ENCODE data around the gene NME9. TPM values are rescaled to one million over a fixed set of nuclear protein-coding genes. Genes with fewer than 3 reads are reported as not detected.

Gene NME9
- total RNA-seq, 1 experiment from 2014 or later = not detected

DNA sequence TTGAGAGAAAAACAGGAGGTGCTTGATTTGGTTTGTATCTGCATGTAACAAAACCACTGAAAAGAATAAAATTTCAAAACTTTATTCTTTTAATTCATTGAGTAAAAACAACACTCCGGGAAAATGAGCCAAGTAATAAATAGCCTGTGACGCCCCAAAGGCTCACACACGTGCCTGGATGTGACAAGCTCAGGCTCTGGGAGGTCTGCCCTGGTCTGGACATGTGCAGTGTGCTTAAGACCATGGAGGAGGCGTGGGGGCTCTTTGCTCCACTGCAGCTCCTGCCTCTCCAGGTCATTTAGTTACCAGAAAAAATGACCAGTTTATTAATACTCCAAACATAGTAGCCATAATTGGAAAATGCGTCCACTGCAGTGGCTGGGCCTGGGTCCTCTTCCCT lies 8.6 kb upstream of the NME9 start:
- DNase-seq (ENCODE audit: extremely low read depth, low read depth) = no peak

DNA sequence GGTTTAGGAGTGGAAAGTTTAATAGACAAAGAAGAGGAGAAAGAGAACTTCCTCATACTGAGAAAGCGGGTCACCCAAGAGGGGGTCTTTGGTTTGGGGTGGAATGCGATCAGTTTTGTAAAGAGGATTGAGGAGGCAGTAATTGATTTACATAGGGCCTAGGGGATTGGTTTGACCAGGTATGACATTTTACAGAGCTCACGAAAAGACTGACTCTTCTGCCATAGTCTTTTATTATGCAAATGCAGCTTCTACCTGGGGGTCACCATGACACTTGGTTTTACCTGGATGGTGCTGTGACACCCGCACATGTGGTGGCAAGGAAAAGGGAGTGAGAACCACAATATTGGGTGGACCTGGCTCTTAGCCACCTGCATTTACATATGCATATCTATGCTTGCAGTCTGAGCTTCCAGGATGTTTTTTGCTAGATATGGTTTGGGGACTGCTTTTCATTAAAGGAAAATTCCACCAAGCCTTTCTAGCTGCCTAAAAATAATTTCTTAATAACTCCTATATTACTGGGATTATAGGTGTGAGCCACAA lies 6.9 kb upstream of the NME9 start:
- no peak for DNase-seq (ENCODE audit: extremely low read depth, low read depth)

DNA sequence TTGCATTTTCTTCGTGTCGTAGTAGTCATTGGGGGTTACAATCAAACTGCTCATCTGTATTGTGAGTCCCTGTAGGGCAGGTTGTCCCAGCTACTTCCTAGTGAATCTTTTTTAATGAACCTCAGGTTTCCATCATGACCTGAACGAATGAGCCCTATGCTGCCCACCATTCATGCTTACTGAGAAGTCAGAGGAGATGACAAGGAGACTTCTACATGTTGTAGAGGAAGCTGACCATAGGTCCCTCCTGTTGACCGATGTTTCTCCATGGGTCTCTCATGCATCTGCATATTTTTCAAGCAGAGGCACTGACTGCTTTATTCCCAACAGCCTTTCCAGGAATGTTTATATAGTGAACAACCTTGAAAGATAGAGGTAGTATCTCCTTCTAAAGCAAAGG lies 5.0 kb upstream of the NME9 start:
- no peak for DNase-seq (ENCODE audit: extremely low read depth, low read depth)

DNA sequence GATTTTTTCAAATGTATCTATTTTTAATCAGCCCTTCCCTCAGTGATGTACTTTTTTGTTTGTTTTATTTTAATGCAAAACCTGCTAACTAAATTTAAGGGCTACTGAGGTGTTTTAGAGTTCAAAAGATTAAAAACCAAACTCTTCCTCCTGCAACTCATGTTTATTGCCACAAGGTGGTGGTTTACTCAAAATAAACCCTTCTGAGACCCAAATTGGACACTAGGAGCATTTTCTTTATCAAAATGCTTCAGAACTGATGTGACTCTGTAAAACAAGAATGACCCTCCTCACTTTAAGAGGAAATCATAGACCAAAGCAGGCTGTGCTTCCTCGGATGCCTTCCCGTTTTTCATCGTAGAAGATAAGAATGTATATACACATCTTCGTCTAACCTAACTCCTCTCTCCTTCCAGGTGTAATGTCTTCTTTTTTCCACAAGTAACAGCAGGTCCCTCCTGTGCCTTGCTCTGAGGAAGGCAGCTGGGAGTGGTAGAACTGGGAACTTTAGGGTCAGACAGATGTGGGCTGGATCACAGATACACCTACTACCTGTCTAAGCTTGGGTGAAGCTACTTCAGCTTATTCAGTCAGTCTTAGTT lies 2.9 kb upstream of the NME9 start:
- DNase-seq (ENCODE audit: extremely low read depth, low read depth) = peak; percentile 19

DNA sequence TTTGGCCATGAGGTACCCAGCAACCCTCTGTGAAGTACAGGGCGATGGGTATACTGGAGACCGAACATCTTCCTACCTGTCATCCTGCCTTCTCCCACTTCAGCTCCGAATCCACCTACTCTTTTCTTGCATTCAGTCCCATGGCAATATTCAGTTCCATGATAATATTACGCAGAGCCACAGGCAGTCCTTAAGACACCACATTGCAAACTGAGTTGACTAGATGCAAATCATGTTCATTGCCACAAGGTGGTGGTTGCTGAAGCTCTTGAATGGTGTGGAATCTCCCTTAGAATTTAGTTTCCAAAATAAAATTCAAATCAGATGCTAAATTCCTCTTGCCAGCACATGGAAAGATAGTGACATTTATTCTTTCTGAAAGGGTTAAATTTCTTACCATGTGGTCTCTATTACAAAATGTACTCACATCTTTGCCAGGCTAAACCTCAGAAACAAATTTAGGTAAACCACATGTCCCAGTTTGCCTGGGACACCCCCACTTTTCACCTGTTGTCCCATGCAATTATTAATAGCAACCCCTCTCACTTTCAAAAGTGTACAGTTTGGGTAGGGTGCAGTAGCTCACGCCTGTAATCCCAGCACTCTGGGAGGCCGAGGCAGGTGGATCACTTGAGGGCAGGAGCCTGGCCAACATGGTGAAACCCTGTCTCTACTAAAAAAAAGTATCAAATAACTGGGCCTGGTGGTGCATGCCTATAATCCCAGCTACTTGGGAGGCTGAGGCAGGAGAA lies 1.7 kb upstream of the NME9 start:
- no peak for DNase-seq (ENCODE audit: extremely low read depth, low read depth)

DNA sequence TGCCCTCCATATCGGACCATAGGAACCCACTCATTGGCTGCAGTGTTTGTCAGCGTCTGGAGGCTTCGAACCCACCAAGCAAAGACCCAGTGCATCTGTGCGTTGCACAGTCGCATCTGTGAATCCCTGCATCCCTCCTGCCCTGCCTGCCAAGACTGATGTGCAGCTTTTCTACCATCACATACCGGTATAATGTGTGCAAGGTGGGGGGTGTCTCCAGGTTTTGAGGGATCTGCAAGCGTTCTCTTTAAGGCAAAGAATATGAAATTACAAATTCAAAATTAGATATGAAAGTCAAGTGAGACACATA lies 288 bp upstream of the NME9 start:
- no peak for DNase-seq (ENCODE audit: extremely low read depth, low read depth)

DNA sequence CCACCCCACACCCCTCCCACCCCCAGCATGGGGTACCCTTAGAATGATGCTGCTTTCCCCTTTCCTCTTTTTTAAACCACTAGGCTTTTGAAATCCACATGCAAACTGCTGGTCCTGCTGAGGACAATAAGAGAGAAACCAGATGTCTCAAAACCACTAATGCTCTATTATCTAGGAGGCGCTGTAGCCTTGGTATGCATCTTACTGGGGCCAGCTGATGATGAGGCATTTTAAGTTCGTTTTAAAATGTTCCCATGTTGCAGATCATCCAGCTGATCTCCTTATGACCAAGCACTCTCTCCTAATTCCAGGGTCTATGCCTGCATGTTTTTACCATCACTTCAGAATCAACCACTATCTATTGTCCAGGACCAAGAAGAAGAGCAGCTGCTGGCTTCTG lies 1.3 kb downstream of the NME9 start:
- no peak for DNase-seq (ENCODE audit: extremely low read depth, low read depth)

- DNase-seq (ENCODE audit: extremely low read depth, low read depth) = no peak
These were observed 1.8 kb downstream of the NME9 start for GRCh38 chr3:138327831-138328230.

DNA sequence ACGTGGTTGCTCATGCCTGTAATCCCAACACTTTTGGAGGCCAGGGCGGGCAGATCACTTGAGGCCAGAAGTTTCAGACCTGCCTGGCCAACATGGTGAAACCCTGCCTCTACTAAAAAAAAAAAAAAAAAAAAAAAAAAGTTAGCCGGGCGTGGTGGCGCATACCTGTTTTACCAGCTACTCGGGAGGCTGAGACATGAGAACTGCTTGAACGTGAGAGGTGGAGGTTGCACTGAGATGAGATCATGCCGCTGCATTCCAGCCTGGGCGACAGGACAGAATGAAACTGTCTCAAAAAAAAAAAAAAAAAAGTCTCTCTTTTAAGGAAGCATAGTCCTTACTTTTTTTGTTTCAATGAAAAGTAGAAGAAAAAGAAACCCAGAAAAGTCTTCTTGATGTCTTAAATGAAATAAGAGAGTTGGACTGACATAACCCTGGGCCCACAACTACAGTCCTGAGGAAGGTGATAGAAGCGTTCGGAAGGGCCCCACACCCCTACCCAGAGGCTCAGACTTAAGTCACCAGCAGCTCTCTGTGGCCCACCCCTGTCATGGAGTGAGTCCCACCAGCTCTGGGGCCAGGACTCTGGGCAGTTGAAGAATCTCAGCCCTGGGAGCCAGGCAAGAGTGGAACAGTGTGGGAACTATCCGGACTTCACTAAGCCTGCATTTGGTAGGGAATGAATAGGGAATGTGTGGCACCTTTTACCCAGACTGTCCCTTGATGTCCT lies 2.6 kb downstream of the NME9 start:
- no peak for DNase-seq (ENCODE audit: extremely low read depth, low read depth)

DNA sequence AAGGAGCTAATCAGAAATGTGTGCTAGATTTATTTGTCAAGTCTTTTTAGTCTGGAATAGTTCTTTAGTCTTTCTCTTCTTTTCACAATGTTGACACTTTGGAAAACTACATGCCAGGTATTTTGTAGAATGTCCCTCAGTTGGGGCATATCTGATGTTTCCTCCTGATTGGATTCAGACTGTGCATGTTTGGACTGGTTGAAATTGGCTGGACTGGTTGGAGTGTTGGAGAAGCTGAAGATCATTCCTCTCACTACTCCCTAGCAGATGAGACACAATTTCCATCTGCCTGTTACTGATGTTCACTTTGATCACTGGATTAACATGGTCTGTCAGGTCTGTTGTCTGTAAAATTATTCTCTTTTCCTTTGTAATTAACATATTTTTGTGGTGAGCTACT lies 3.7 kb downstream of the NME9 start:
- DNase-seq (ENCODE audit: extremely low read depth, low read depth) = no peak

DNA sequence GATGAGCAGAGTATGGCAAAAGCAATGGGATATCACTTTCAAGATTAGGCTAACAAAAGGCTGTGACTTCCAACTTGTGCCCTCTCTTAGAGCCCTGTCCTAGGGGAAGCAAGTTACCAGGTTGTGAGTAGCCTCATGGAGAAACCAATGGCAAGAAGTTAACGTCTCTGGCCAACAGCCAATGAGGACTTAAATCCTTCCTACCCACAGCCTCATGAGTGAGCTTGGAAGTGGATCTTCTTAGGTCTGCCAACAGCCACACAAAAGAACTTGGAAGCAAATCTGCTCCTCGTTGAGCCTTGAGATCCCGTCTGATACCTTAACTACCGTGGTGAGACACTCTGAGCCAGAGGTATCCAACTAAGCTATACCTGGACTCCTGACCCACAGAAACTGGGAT lies 5.7 kb downstream of the NME9 start:
- DNase-seq (ENCODE audit: extremely low read depth, low read depth) = no peak

DNA sequence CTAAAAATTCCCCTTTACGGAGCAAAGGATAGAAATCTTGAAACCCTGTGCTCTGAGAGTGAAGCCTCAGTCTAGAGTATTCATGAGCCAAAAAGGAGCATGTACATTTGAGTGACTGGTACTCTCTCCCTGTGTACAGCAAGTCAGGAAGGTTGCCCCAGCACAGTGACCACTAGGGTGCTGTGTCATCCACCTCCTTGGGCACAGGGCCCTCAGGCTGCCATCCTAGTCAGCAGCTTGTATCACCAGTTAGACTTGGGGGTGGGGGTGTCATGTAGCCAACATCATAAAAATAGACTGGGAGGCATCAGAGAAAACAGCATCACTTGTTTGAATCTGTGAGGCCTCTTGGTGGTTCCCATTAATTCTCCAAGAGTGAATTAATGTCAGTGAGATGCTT lies 12.0 kb downstream of the NME9 start:
- DNase-seq (ENCODE audit: extremely low read depth, low read depth) = no peak

- DNase-seq (ENCODE audit: extremely low read depth, low read depth) = no peak
These were observed 14.9 kb downstream of the NME9 start for GRCh38 chr3:138314751-138315150.

DNA sequence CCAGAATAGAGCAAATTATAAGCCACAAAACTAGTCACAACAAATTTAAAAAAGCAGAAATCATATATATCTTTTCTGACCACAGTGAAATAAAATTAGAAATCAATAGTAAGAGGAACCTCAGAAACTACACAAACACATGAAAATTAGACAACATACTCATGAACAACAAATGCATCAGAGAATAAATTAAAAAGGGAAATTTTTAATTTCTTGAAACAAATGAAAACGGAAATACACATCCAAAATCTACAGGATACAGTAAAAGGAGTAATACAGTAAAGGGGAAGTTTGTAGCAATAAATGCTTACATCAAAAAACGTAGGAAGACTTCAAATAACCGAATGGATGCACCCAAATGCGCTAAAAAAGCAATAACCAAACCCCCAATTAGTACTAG lies 19.2 kb downstream of the NME9 start:
- DNase-seq (ENCODE audit: extremely low read depth, low read depth) = no peak

GRCh38 chr3:138308783-138309182 lies 20.9 kb downstream of the NME9 start:
- no peak for DNase-seq (ENCODE audit: extremely low read depth, low read depth)

DNA sequence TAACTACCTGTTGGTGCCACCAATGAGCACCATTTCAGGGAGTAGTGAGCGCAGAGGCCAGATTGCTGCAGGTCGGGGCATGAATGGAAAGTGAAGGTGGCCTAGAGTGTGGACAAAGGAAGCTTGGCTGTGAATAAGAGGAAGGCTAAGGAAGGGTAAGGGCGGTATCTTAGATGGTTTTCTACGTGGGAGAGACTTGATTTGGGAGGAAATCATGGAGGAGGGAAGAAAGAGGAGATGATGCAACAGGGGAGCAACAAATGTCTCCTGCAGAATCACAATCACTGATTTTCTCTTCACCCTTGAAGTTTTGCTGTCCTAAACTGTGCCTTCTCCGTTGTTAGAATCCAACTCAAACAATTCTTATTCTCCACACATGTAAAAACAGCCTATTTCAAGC lies 21.8 kb downstream of the NME9 start:
- DNase-seq (ENCODE audit: extremely low read depth, low read depth) = no peak

GRCh38 chr3:138303474-138303873 lies 26.2 kb downstream of the NME9 start:
- DNase-seq (ENCODE audit: extremely low read depth, low read depth) = no peak

GRCh38 chr3:138300647-138301046 lies 29.0 kb downstream of the NME9 start:
- no peak for DNase-seq (ENCODE audit: extremely low read depth, low read depth)

GRCh38 chr3:138297876-138298275 lies 31.8 kb downstream of the NME9 start:
- DNase-seq (ENCODE audit: extremely low read depth, low read depth) = no peak

DNA sequence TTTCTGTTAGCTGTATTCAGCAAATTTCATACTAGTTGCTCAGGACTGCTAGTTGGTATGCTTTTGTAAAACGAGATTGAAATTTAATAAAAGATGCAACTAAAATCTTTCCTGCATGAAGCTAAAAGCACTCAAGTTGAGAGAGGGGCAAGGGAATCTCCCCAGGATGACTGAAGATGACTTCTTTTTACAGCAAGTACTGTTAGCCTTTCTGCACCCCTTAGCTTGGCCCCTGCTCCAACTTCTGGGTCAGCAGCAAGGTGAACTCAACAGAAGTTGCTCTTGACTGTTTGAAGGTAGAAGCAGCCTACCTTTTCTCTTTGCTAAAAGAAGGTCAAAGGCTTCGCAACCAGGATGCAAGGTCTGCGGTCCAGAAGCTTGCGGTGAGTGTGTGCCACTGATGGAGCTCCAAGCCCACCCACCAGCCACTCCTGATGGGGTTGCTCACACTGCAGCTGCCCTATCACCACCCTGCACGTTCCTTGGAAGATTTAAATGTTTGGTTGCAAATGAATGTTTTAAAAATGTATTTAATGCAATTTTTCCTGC lies 32.5 kb downstream of the NME9 start:
- DNase-seq (ENCODE audit: extremely low read depth, low read depth) = no peak

DNA sequence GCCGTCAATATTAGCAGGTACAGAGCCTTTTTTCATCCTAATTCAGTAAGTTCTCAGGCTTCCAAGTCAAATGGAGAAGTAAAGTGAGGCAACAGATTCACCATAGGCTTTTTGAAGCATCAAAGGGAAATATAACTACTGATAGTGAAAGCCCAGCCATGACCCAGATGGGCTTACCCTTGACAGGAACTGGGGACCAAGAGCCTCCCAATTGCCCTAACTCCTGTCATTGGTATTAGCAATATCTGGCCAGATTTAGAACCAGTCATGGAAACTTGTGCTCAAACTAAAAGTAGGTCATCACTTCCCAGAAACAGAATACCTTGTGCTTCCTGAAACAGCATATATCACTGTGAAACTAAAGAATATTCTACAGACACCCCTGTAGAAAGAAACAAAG lies 33.0 kb downstream of the NME9 start:
- no peak for DNase-seq (ENCODE audit: extremely low read depth, low read depth)

- no peak for DNase-seq (ENCODE audit: extremely low read depth, low read depth)
These were observed 40.0 kb downstream of the NME9 start for GRCh38 chr3:138289701-138290100.

Data from NCI-H460 (cell line).